HepG2 (cell line): Measurements from ENCODE around the gene VRK1. TPM values are rescaled to one million over a fixed set of nuclear protein-coding genes. Genes with fewer than 3 reads are reported as not detected.
A peak's percentile ranks its signal among the peaks of the same experiment; 100 is the strongest.

Experiments used
- ARID2 ChIP-seq: sonication (generic); formaldehyde crosslinking; IDR thresholded peaks from 2 replicates; pipeline ENCODE4 v1.8.1; 2022; ENCODE audit warnings: mild to moderate bottlenecking, missing genetic modification reagents, borderline replicate concordance
- CENPBD1 ChIP-seq: sonication (generic); formaldehyde crosslinking; IDR thresholded peaks from 2 replicates; pipeline ENCODE4 v1.8.0; 2022; ENCODE audit warnings: missing genetic modification reagents, low read depth, mild to moderate bottlenecking, borderline replicate concordance
- FOXK1 ChIP-seq: sonication (generic); formaldehyde crosslinking; IDR thresholded peaks from 2 replicates; pipeline ENCODE4 v1.4.0; 2020; ENCODE audit warnings: low read depth, missing genetic modification reagents, borderline replicate concordance
- GFI1 ChIP-seq: sonication (generic); formaldehyde crosslinking; IDR thresholded peaks from 2 replicates; pipeline ENCODE4 v1.5.0; 2020; ENCODE audit warnings: missing genetic modification reagents, mild to moderate bottlenecking, borderline replicate concordance
- GMEB2 ChIP-seq: IDR thresholded peaks from 2 replicates; pipeline ENCODE4 v1.6.1; 2016; ENCODE audit warnings: missing biosample characterization, missing genetic modification reagents, low read depth
- KDM2A ChIP-seq: sonication (generic); formaldehyde crosslinking; IDR thresholded peaks from 2 replicates; pipeline ENCODE4 v1.4.0; 2020; ENCODE audit warnings: low read depth, missing genetic modification reagents, borderline replicate concordance
- MATR3 ChIP-seq: sonication (generic); formaldehyde crosslinking; IDR thresholded peaks from 2 replicates; pipeline ENCODE4 v1.4.0; 2020; ENCODE audit warnings: missing genetic modification reagents
- MLXIP ChIP-seq: sonication (generic); formaldehyde crosslinking; IDR thresholded peaks from 2 replicates; pipeline ENCODE4 v1.9.0; 2021; ENCODE audit warnings: missing genetic modification reagents, borderline replicate concordance
- NKX3-1 ChIP-seq: sonication (generic); formaldehyde crosslinking; IDR thresholded peaks from 2 replicates; pipeline ENCODE4 v1.5.0; 2020; ENCODE audit warnings: missing genetic modification reagents
- POLR2G ChIP-seq: fragments of 200-400 bp; formaldehyde crosslinking; IDR thresholded peaks from 2 replicates; pipeline ENCODE4 v1.6.1; 2018; ENCODE audit warnings: mild to moderate bottlenecking, low read depth, low read length, moderate library complexity
- PTBP1 ChIP-seq: fragments of 200-400 bp; formaldehyde crosslinking; IDR thresholded peaks from 2 replicates; pipeline ENCODE4 v1.6.1; 2018; ENCODE audit warnings: low read length, low read depth; ENCODE audit not compliant: poor library complexity, severe bottlenecking
- SMAD3 ChIP-seq: sonication (generic); formaldehyde crosslinking; IDR thresholded peaks from 2 replicates; pipeline ENCODE4 v1.4.0; 2020; ENCODE audit warnings: missing genetic modification reagents
- TBX2 ChIP-seq: sonication (generic); formaldehyde crosslinking; IDR thresholded peaks from 2 replicates; pipeline ENCODE4 v1.5.0; 2020; ENCODE audit warnings: missing genetic modification reagents, mild to moderate bottlenecking, borderline replicate concordance
- TP53 ChIP-seq: sonication (generic); formaldehyde crosslinking; conservative IDR thresholded peaks from 2 replicates; pipeline ENCODE4 v1.4.0; 2020; ENCODE audit warnings: missing genetic modification reagents
- ZC3H13 ChIP-seq: sonication (generic); formaldehyde crosslinking; IDR thresholded peaks from 2 replicates; pipeline ENCODE4 v1.8.1; 2023; ENCODE audit warnings: mild to moderate bottlenecking, missing genetic modification reagents, moderate library complexity
- ZFP1 ChIP-seq: IDR thresholded peaks from 2 replicates; pipeline ENCODE4 v1.6.1; 2016
- ZFP36L2 ChIP-seq: sonication (generic); formaldehyde crosslinking; IDR thresholded peaks from 2 replicates; pipeline ENCODE4 v1.4.0; 2020; ENCODE audit warnings: missing genetic modification reagents
- ZMYM2 ChIP-seq: sonication (generic); formaldehyde crosslinking; IDR thresholded peaks from 2 replicates; pipeline ENCODE4 v1.8.0; 2022; ENCODE audit warnings: mild to moderate bottlenecking, missing genetic modification reagents
- ZNF615 ChIP-seq: sonication (generic); formaldehyde crosslinking; IDR thresholded peaks from 2 replicates; pipeline ENCODE4 v1.5.0; 2020; ENCODE audit warnings: mild to moderate bottlenecking, missing genetic modification reagents, borderline replicate concordance
- polyA plus RNA-seq, 8 experiments: library from polyadenylated mRNA; depleted of rRNA in 3 of 8; stranded (reverse) in 7 of 8; unstranded in 1 of 8; fragments of >200 nt; fragmentation: Illumina TruSeq in 4 of 8; extraction: Trizol in 4 of 8; gene quantifications; 2 replicates each; pipeline versions ENCODE4 v1.2.1 to v1.2.3, GENCODE V29; 2011 to 2016; ENCODE audit warnings: low read depth in 4 of 8, missing spikeins in 1 of 8, mixed read lengths in 1 of 8; ENCODE audit not compliant: insufficient read depth in 1 of 8
- total RNA-seq, 5 experiments: library from RNA; depleted of rRNA; stranded (reverse); fragments of >200 nt; fragmentation: Illumina TruSeq; extraction: Trizol; gene quantifications; 2 replicates each; pipeline ENCODE4 v1.2.3, GENCODE V29; 2016; ENCODE audit warnings: low read depth in 1 of 5
- TF ChIP-seq, protein P1 (sequence below): sonication (generic); formaldehyde crosslinking; conservative IDR thresholded peaks from 2 replicates; pipeline ENCODE4 v1.5.0; 2020; ENCODE audit warnings: missing genetic modification reagents
- TF ChIP-seq, protein P2 (sequence below): sonication (generic); formaldehyde crosslinking; IDR thresholded peaks from 2 replicates; pipeline ENCODE4 v1.8.0; 2022; ENCODE audit warnings: missing genetic modification reagents, mild to moderate bottlenecking, borderline replicate concordance

The VRK1 gene
- total and polyA plus RNA-seq, 2 of the 13 experiments (the other 11 are each of a cell fraction or from before 2014, with no cell fraction given) = 7.9 to 51.3 TPM

DNA sequence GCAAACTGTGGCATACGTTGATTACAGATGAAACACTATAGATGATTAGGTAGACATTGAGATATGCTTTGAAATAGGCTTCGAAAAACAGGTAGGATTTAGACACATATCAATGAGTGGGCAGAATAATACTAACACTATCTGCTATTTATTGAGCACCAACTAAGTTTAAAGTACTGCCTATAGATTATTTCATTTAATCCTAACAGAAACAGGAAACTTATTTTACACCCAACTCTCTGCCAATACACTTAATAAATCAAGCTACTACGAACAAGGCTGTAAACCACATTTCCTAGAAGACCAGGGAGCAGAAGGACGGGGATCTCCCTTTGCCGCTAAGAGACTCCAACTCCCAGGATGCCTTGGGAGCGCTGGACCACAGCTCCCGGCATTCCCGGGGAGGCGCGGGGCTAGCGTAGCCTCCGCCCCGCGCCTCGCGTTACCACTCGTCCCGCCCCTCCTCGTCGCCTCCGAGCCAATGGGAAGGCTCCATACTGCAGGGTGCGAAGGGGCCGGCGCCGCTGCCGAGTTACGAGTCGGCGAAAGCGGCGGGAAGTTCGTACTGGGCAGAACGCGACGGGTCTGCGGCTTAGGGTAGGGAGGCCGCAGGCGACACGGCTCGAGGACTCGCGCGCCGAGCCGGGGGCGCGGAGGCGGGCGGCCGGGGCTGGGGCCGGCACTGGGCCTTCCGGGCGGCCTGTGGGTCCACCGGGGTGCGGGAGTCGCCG is at the start of gene VRK1 (continued):
- TF ChIP-seq FOXK1 (CRISPR knock-in tag) (peak; percentile 72; the same call in 1 of the 2 replicates), ARID2 (CRISPR knock-in tag) (no peak), ZMYM2 (CRISPR knock-in tag) (no peak), ZFP1 (CRISPR knock-in tag) (no peak), GMEB2 (CRISPR knock-in tag) (peak; percentile 90), MATR3 (CRISPR knock-in tag) (no peak), GFI1 (CRISPR knock-in tag) (no peak), NKX3-1 (no peak), TP53 (CRISPR knock-in tag) (no peak), ZFP36L2 (CRISPR knock-in tag) (no peak), ZNF615 (CRISPR knock-in tag) (no peak), CENPBD1 (no peak), ZC3H13 (0 out of 2 replicates have a peak, but pooled peaks have one; percentile 69), TBX2 (CRISPR knock-in tag) (peak; percentile 95), SMAD3 (CRISPR knock-in tag) (no peak), KDM2A (CRISPR knock-in tag) (peak; percentile 86), PTBP1 (no peak), POLR2G (peak; percentile 65), MLXIP (CRISPR knock-in tag) (no peak)
- TF ChIP-seq, protein P1, sequence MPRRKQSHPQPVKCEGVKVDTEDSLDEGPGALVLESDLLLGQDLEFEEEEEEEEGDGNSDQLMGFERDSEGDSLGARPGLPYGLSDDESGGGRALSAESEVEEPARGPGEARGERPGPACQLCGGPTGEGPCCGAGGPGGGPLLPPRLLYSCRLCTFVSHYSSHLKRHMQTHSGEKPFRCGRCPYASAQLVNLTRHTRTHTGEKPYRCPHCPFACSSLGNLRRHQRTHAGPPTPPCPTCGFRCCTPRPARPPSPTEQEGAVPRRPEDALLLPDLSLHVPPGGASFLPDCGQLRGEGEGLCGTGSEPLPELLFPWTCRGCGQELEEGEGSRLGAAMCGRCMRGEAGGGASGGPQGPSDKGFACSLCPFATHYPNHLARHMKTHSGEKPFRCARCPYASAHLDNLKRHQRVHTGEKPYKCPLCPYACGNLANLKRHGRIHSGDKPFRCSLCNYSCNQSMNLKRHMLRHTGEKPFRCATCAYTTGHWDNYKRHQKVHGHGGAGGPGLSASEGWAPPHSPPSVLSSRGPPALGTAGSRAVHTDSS (CRISPR knock-in tag) = no peak
- TF ChIP-seq, protein P2, sequence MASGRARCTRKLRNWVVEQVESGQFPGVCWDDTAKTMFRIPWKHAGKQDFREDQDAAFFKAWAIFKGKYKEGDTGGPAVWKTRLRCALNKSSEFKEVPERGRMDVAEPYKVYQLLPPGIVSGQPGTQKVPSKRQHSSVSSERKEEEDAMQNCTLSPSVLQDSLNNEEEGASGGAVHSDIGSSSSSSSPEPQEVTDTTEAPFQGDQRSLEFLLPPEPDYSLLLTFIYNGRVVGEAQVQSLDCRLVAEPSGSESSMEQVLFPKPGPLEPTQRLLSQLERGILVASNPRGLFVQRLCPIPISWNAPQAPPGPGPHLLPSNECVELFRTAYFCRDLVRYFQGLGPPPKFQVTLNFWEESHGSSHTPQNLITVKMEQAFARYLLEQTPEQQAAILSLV (CRISPR knock-in tag) = no peak
